BLaER1 treated with 17β-estradiol and CSF1 and Interleukin-3, amounts not matched to agents 10 nM and 100 nM (cell line): Measurements from ENCODE around the gene SNX3.

Source experiments
- H3K27ac ChIP-seq, 11 experiments: shearing (Covaris generic); formaldehyde crosslinking; 2 replicates each; pipeline ENCODE4 v1.8.1; 2022
- H3K27me3 ChIP-seq, 11 experiments: shearing (Covaris generic); formaldehyde crosslinking; 2 replicates each; pipeline ENCODE4 v1.8.1; 2022
- H3K36me3 ChIP-seq, 11 experiments: shearing (Covaris generic); formaldehyde crosslinking; 2 replicates each; pipeline ENCODE4 v1.8.1; 2022
- H3K4me1 ChIP-seq, 10 experiments: shearing (Covaris generic); formaldehyde crosslinking; 2 replicates each; pipeline ENCODE4 v1.8.1; 2022
- H3K4me2 ChIP-seq, 11 experiments: shearing (Covaris generic); formaldehyde crosslinking; 2 replicates each; pipeline ENCODE4 v1.8.1; 2022
- H3K4me3 ChIP-seq, 10 experiments: shearing (Covaris generic); formaldehyde crosslinking; 2 replicates each; pipeline ENCODE4 v1.8.1; 2022
- H3K9ac ChIP-seq, 11 experiments: shearing (Covaris generic); formaldehyde crosslinking; 2 replicates each; pipeline ENCODE4 v1.8.1; 2022
- H3K9me3 ChIP-seq, 11 experiments: shearing (Covaris generic); formaldehyde crosslinking; replicated peaks in 1 of 11; 2 replicates each; pipeline ENCODE4 v1.8.1; 2022
- H4K20me1 ChIP-seq, 11 experiments: shearing (Covaris generic); formaldehyde crosslinking; 2 replicates each; pipeline ENCODE4 v1.8.1; 2022
- Cebpa-rat ChIP-seq, 11 experiments: shearing (Covaris generic); IDR thresholded peaks; 2 replicates each; pipeline ENCODE4 v1.8.1; 2022

SNX3 gene

DNA sequence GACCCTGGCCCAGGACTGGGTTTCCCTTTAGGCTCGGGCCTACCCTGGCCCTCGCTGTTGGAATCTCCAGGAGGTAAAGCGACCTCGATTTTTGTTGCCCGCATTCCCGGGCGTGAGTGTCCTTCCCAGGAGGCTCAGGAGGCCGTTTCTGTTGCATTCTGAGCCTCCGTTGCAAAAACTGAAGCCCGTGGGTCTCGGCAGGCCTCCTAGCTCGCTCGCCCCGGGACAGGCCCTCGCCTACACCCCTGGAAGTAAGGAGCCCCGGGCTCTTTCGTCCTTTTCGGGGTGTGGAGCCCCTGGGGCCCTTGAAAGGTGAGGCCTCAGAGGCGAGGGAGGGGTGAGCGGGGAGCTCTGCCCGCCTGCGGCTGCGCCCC, 92.8 kb downstream of the SNX3 start:
- Histone ChIP-seq H3K9ac (no peak overlapping the region), H3K4me3 (peak overlapping the region in 7 of 10 experiments; percentile 17 to 44 (median 33); a peak in 7 of 20 replicates), H3K9me3 (peaks cover 26 to 74% (median 39%) of the 10 kb centered on the region in 11 experiments; a peak in 19 of 22 replicates), H3K27me3 (peaks cover 100% of the 10 kb centered on the region in 11 experiments), H3K4me1 (peaks cover 0 to 15% (median 11%) of the 10 kb centered on the region in 10 experiments; a peak in 12 of 20 replicates), H3K4me2 (peak overlapping the region in 5 of 11 experiments; percentile 28 to 78 (median 50); a peak in 9 of 22 replicates), H3K27ac (no peak overlapping the region), H4K20me1 (peaks cover 0 to 88% (median 72%) of the 10 kb centered on the region in 11 experiments; a peak in 17 of 22 replicates), H3K36me3 (no peaks in the 10 kb centered on the region)
- no peak for TF ChIP-seq Cebpa-rat (IDR thresholded peaks at IDR 0.05)

DNA sequence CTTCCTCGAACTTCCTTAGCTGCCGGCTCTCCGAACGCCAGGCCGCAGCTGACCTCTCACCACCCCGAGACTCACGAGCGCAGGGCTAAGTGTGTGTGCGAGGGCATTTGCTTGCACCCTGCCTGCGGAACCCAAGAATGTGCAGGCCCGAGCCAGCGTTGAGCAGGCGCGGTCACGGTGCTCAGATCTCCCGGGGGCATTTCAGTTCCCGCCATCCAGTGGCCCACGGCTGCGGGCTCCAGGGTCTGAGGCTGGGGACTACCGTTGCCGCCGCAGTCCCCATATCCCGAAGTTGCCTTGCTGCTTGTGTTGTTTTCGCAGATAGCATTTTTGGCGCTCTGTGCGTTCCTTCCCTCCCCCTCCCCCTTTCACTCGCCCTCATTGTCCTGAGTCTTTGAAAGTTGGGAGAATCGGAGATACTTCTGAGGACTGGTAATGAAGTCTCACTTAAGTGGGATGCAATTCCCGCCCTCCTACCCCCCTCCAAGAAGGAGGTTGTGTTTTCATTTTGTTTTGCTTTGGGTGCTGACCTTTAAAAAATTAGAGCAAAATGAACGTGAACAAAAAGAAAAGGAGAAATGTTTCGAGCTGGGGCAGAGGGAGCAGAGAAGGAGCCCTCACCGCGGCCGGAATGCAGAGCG, 93.3 kb downstream of the SNX3 start:
- H3K4me1 ChIP-seq, result peaks cover 0 to 15% (median 11%) of the 10 kb centered on the region in 10 experiments; a peak in 12 of 20 replicates
- no peak overlapping the region for H3K27ac ChIP-seq
- peaks cover 26 to 74% (median 39%) of the 10 kb centered on the region in 11 experiments; a peak in 19 of 22 replicates for H3K9me3 ChIP-seq
- TF ChIP-seq Cebpa-rat (IDR thresholded peaks at IDR 0.05), result no peak
- H3K9ac ChIP-seq, result no peak overlapping the region
- no peaks in the 10 kb centered on the region for H3K36me3 ChIP-seq
- H3K4me2 ChIP-seq, result peak overlapping the region in 1 of 11 experiments; percentile 78; a peak in 2 of 22 replicates
- H3K4me3 ChIP-seq, result 0 out of 20 replicates have a peak overlapping the region, but pooled peaks of 2 of the 10 experiments have one; percentile 24 to 44
- H3K27me3 ChIP-seq, result peaks cover 100% of the 10 kb centered on the region in 11 experiments
- H4K20me1 ChIP-seq, result peaks cover 0 to 91% (median 72%) of the 10 kb centered on the region in 11 experiments; a peak in 17 of 22 replicates

DNA sequence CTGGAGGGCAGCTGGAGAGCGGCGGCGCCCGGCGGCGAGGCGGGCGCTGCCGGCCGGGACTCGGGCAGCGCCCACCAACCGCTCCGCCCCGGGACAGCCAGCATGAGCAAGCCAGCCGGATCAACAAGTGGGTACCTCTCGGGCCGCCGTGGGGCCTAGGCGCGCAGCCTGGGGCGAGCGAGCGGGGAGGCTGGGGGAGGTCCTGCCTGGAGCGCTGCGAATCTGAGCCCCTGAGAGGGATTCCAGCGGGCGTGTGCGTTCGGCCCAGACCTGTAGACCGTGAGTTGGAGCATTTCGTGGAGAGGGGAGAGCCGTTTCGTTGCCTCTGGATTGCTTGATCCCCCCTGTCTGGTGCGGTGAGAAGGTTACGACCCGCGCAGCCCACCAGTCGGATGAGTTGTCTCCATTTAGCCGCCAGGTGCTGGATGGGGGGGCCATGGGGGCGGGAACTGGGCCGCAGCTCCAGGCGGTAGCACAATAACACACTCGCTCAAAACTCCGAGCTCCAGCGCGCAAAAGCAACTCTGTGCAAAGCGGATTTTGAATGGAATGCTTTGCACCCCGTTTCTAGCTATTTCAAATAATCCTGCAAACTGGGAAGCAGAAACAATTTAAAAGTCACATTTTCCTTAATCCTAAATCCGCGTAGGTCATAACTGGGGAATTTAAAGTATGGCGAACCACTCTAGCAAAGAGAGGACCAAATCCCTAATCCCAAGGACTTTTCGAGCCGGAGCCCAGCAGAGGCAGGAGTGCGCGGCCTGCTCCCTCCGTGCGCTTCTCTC, 94.0 kb downstream of the SNX3 start:
- no peaks in the 10 kb centered on the region for H3K36me3 ChIP-seq
- peaks cover 26 to 74% (median 39%) of the 10 kb centered on the region in 11 experiments; a peak in 19 of 22 replicates for H3K9me3 ChIP-seq
- H3K27ac ChIP-seq, result no peak overlapping the region
- 0 out of 20 replicates have a peak overlapping the region, but pooled peaks of 1 of the 10 experiments have one; percentile 44 for H3K4me3 ChIP-seq
- TF ChIP-seq Cebpa-rat (IDR thresholded peaks at IDR 0.05), result no peak
- peaks cover 0 to 15% (median 11%) of the 10 kb centered on the region in 10 experiments; a peak in 12 of 20 replicates for H3K4me1 ChIP-seq
- peaks cover 0 to 94% (median 72%) of the 10 kb centered on the region in 11 experiments; a peak in 17 of 22 replicates for H4K20me1 ChIP-seq
- peaks cover 100% of the 10 kb centered on the region in 11 experiments for H3K27me3 ChIP-seq
- H3K9ac ChIP-seq, result no peak overlapping the region
- no peak overlapping the region for H3K4me2 ChIP-seq

DNA sequence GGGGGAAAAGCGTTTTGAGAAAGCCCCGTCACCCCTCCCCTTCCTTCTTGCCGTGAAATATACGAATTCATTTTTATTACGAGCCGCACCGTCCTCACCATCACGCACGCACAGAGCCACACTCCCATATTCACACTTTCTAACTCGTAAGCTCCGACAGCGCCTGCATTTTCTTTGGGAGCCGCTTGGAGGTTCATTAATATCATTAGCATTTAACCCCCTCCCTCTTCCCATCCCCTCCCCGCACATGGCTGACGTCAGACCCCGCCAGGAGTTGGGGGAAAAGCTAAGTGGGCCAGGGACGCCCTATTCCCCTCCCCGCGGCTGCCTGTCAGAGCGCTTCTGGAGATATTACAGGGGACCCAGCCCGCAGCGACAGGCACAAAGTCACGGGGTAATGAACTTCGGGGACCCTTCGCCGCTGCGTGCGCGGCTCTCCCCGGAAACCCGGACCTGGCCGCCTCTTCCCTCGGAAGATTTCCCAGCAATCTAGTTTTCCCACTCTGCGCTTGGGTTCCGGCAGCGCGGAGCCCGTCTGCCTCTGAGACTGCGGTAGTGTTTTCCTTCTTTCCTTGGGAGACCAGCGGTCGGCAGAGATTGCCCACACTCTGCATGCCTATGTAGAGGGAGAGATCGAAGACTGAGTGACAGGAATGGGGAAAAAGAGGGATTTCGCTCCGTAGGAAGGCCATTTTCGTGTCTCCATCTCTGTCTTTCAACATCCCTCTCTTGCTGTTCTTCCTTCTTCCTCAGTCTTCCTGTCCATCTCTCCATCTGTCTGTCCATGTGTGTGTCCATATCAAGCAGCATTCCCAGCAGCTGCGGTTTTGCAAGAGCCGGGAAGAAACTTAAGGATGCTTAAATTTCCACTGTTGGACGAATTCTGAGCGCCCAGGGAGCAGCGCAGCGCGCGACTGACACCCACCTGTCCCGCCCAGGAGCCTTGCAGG, 94.9 kb downstream of the SNX3 start, which contains the start of gene NR2E1:
TSS of gene NR2E1 (plus strand) at position 309 of the 950 bp plus-strand sequence. CDS start 744 bp downstream, outside the sequence.
- Histone ChIP-seq H4K20me1 (peaks cover 0 to 93% (median 64%) of the 10 kb centered on the region in 11 experiments; a peak in 17 of 22 replicates), H3K9ac (no peak within 1 kb of the TSS), H3K4me1 (peaks cover 0 to 15% (median 11%) of the 10 kb centered on the region in 10 experiments; a peak in 12 of 20 replicates), H3K4me3 (peak within 1 kb of the TSS in 5 of 10 experiments; percentile 19 to 39 (median 27); a peak in 4 of 20 replicates), H3K27ac (no peak within 1 kb of the TSS), H3K4me2 (peak within 1 kb of the TSS in 8 of 11 experiments; percentile 7 to 53 (median 30); a peak in 11 of 22 replicates), H3K9me3 (peaks cover 26 to 74% (median 39%) of the 10 kb centered on the region in 11 experiments; a peak in 19 of 22 replicates), H3K36me3 (no peaks in the 10 kb centered on the region), H3K27me3 (peaks cover 100% of the 10 kb centered on the region in 11 experiments)
- TF ChIP-seq Cebpa-rat (IDR thresholded peaks at IDR 0.05), result no peak

DNA sequence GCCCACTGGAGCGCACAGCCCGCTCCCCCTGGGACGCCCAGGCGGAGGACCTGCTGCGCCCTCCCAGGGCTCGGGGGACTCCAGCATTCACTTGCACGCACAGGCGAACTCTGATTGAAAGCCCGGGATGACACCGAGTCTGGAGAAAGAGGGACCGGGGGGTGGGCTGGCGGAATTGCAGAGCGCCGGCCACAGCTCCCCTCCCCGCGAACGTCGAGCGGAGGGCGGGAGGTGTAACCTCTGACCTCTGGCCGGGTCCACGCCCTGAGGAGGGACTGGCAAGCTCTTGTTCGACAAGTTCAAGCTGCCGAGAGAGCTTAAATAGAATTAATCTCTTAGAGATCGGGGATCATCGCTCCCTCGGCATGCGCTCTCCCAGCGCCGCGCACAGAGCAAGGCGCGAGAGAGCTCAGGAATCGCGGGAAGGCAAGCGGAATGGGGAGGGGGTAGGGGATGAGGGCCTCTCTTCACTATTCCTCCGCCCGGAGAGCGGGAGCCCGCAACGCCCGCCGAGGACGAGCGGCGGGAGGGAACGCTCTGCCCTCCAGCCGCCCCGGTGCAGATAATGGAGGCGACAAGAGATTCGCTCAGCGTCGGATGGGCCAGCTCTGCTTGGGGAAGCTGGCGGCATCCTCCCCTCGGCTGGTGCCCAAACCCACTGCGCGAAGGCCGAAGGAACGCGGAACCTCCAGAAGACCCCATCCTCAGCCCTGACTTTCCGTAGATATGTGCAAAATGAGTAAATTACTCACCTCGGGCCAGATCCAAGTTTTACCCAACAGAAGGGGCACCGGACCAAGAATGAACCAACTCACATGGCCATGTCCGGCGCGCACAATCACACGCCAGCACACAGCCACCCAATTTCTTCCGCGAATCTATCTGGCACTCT, 95.8 kb downstream of the SNX3 start:
- peaks cover 0 to 89% (median 57%) of the 10 kb centered on the region in 11 experiments; a peak in 17 of 22 replicates for H4K20me1 ChIP-seq
- H3K9ac ChIP-seq, result no peak overlapping the region
- no peak overlapping the region for H3K27ac ChIP-seq
- TF ChIP-seq Cebpa-rat (IDR thresholded peaks at IDR 0.05), result no peak
- peaks cover 26 to 70% (median 39%) of the 10 kb centered on the region in 11 experiments; a peak in 19 of 22 replicates for H3K9me3 ChIP-seq
- H3K4me3 ChIP-seq, result peak overlapping the region in 4 of 10 experiments; percentile 19 to 39 (median 30); a peak in 4 of 20 replicates
- peak overlapping the region in 8 of 11 experiments; percentile 7 to 53 (median 30); a peak in 12 of 22 replicates for H3K4me2 ChIP-seq
- H3K4me1 ChIP-seq, result peaks cover 0 to 15% (median 11%) of the 10 kb centered on the region in 10 experiments; a peak in 12 of 20 replicates
- no peaks in the 10 kb centered on the region for H3K36me3 ChIP-seq
- peaks cover 100% of the 10 kb centered on the region in 11 experiments for H3K27me3 ChIP-seq

DNA sequence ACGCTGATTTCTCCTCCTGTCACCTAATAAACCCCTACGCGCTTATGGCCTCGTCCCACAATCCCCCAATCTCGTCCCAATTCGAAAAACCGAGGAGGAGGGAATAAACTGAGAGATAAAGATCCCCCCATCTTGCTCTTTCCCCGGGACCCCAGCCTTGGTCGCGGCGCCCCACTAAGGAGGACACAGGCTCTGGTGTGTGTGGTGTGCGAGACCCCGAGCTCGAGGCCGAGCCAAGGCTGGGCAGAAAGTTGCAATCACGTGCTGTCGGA, 96.4 kb downstream of the SNX3 start:
- Histone ChIP-seq H3K4me1 (peaks cover 0 to 15% (median 11%) of the 10 kb centered on the region in 10 experiments; a peak in 12 of 20 replicates), H3K27ac (no peak overlapping the region), H3K27me3 (peaks cover 100% of the 10 kb centered on the region in 11 experiments), H3K4me3 (peak overlapping the region in 3 of 10 experiments; percentile 27 to 39 (median 33); a peak in 2 of 20 replicates), H3K9ac (no peak overlapping the region), H3K36me3 (no peaks in the 10 kb centered on the region), H3K9me3 (peaks cover 26 to 64% (median 39%) of the 10 kb centered on the region in 11 experiments; a peak in 19 of 22 replicates), H3K4me2 (peak overlapping the region in 8 of 11 experiments; percentile 7 to 53 (median 30); a peak in 12 of 22 replicates), H4K20me1 (peaks cover 0 to 88% (median 53%) of the 10 kb centered on the region in 11 experiments; a peak in 17 of 22 replicates)
- no peak for TF ChIP-seq Cebpa-rat (IDR thresholded peaks at IDR 0.05)
